ENCODE data around the gene PTH2. TPM values are rescaled to one million over a fixed set of nuclear protein-coding genes. Genes with fewer than 3 reads are reported as not detected.

The PTH2 gene
- total RNA-seq, 1 experiment from 2014 or later = 0.96 TPM

GRCh38 chr19:49455773-49456172, 32.5 kb upstream of the PTH2 start:
- peaks cover 3% of the 10 kb centered on the region for H3K79me1 ChIP-seq (ENCODE audit: insufficient read depth, low read depth, low read length, poor library complexity, severe bottlenecking)
- no CpG with 5 or more reads among the region's 5 CpGs for WGBS (ENCODE audit: extremely low coverage, insufficient read length, low lambda C conversion rate)
- peaks cover 0 to 13% of the 10 kb centered on the region in 2 experiments for H3K4me1 Mint-ChIP-seq
- no peak overlapping the region for H2BK12ac ChIP-seq (ENCODE audit: insufficient read length, low read depth, low read length)
- H3K14ac ChIP-seq (ENCODE audit: insufficient read depth, low read length) = no peak overlapping the region
- H3K4ac ChIP-seq (ENCODE audit: low read depth, low read length) = no peak overlapping the region
- TF ChIP-seq CTCF (conservative IDR thresholded peaks at IDR 0.05) = no peak
- no peaks in the 10 kb centered on the region for H3K79me2 ChIP-seq (ENCODE audit: insufficient read depth, low read length)
- H2BK120ac ChIP-seq (ENCODE audit: low read depth, low read length, poor library complexity, severe bottlenecking) = no peak overlapping the region
- no peak overlapping the region for H3T11ph ChIP-seq (ENCODE audit: low read length)
- no peak overlapping the region for H3K56ac ChIP-seq (ENCODE audit: insufficient read length, low read depth, low read length)
- H3K27ac Mint-ChIP-seq = no peak overlapping the region
- H2AK5ac ChIP-seq (ENCODE audit: insufficient read length, low read length) = no peak overlapping the region
- no peak overlapping the region for H3K4me2 ChIP-seq (ENCODE audit: insufficient read depth, insufficient read length, low read length)
- H3K27ac ChIP-seq (ENCODE audit: insufficient read length, low read depth, low read length) = no peak overlapping the region
- no peak overlapping the region for H3K9ac ChIP-seq (ENCODE audit: extremely low read depth, insufficient read length, low read length)
- no peaks in the 10 kb centered on the region; a peak in 1 of 5 replicates for H3K9me3 Mint-ChIP-seq
- H2AFZ ChIP-seq (ENCODE audit: low read length) = no peak overlapping the region
- DNase-seq = no peak
- no peak overlapping the region for H4K5ac ChIP-seq (ENCODE audit: insufficient read length, low read depth, low read length)
- H3K27me3 ChIP-seq (ENCODE audit: insufficient read depth, low read length) = no peaks in the 10 kb centered on the region
- no peak overlapping the region for H4K91ac ChIP-seq (ENCODE audit: insufficient read length, low read depth, low read length)
- no peak overlapping the region for H4K8ac ChIP-seq (replicated peaks; ENCODE audit: insufficient read length, low read depth, low read length)
- H3K4me1 ChIP-seq (ENCODE audit: insufficient read depth, low read length) = no peaks in the 10 kb centered on the region
- no peaks in the 10 kb centered on the region for H4K20me1 ChIP-seq (ENCODE audit: control insufficient read depth, insufficient read depth, insufficient read length)
- peaks cover 19 to 40% (median 32%) of the 10 kb centered on the region in 3 experiments for H3K36me3 Mint-ChIP-seq (ENCODE audit: insufficient read depth in 1 of 3, low read depth in 3 of 3)
- no peak overlapping the region for H2BK5ac ChIP-seq (ENCODE audit: insufficient read length, low read length)
- no peaks in the 10 kb centered on the region for H3K9me3 ChIP-seq (ENCODE audit: control insufficient read depth, low read depth, low read length)
- peaks cover 5% of the 10 kb centered on the region for H3K23me2 ChIP-seq (ENCODE audit: insufficient read length, low read depth, low read length, poor library complexity, severe bottlenecking)
- H2BK20ac ChIP-seq (ENCODE audit: low read depth, low read length, poor library complexity, severe bottlenecking) = no peak overlapping the region
- H3K23ac ChIP-seq (ENCODE audit: insufficient read length, low read depth, low read length) = no peak overlapping the region
- no peak overlapping the region for H3K18ac ChIP-seq (ENCODE audit: insufficient read length, low read depth, low read length)
- no peak overlapping the region for H3K4me3 Mint-ChIP-seq
- H2BK15ac ChIP-seq (ENCODE audit: low read depth, low read length) = no peak overlapping the region
- no peaks in the 10 kb centered on the region; the same call in 1 of the 2 replicates for H3K27me3 Mint-ChIP-seq (ENCODE audit: low read depth)
